ENCODE data around the gene SORBS1.

The SORBS1 gene

DNA sequence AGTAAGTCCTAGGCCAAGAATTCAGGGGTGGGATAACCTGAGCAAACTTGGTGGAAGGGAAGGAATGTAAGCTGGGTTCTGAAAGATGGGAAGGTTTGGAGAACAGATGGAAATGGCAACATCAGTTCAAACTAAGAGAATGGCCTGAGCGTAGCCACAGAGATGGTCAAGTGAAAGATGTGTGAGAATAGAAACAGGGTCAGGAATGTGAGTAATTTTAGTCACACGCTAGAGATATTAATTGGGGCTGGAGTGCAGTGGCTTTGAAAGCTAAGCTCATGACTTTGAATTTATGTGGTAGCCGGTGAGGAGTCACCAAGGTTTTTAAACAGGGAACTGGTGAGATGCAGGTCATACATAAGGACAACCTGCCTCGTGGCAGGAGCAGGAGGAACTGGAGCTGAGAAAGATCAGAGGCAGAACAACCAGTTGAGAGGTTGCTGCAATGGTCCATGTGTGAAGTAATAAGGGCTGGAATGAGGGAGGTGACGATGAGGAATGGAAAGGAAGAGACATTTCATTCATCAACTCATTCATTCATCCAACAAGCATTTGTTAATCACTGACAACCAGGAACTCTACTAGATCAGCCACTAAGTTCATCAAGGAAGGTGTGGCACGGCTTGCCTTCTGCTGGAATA is 12.9 kb upstream of the SORBS1 start:
- TF ChIP-seq ZNF274 (IDR thresholded peaks at IDR 0.05; ENCODE audit: low read depth, low read length), result no peak
- no peak overlapping the region for H3K4me3 ChIP-seq (ENCODE audit: low read length)

- no peak overlapping the region for H3K4me3 ChIP-seq (ENCODE audit: low read length)
- no peak for TF ChIP-seq ZNF274 (IDR thresholded peaks at IDR 0.05; ENCODE audit: low read depth, low read length)
Measured at GRCh38 chr10:95573527-95573926, 12.4 kb upstream of the SORBS1 start.

GRCh38 chr10:95572131-95572820 is 11.1 kb upstream of the SORBS1 start:
- TF ChIP-seq ZNF274 (IDR thresholded peaks at IDR 0.05; ENCODE audit: low read depth, low read length), result no peak

DNA sequence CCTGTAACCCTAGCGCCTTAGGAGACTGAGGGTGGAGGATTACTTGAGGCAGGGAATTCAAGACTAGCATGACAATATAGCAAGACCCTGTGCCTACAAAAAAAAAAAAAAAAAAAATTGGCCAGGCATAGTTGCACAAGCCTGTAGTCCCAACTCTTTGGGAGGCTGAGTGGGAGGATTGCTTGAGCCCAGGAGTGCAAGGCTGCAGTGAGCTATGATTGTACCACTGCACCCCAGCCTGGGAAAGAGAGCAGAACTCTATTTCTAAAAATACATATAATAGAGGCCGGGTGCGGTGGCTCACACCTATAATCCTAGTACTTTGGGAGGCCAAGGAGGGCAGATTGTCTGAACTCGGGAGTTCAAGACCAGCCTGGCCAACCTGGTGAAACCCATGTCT is 10.2 kb upstream of the SORBS1 start:
- H3K4me3 ChIP-seq (ENCODE audit: low read length), result no peak overlapping the region
- TF ChIP-seq ZNF274 (IDR thresholded peaks at IDR 0.05; ENCODE audit: low read depth, low read length), result no peak

More at GRCh38 chr10:95572131-95572820, 11.1 kb upstream of the SORBS1 start:
- no peak overlapping the region for H3K4me3 ChIP-seq (ENCODE audit: low read length)

DNA sequence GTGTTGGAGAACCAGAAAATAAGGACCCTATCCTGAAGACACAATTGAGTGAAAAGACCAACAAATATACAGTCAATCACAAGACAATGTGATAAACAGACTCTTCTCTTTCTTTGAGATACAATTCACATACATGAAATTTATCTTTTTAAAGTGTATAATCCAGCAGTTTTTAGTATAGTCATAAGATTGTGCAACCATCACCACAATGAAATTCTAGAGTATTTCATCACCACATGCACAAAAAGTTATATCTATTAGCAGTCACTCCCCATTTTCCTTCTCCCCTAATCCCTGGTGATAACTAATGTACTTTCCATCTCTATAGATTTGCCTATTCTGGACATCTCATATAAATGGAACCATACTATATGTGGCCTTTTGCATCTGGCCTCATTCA is 8.2 kb upstream of the SORBS1 start:
- TF ChIP-seq ZNF274 (IDR thresholded peaks at IDR 0.05; ENCODE audit: low read depth, low read length), result no peak
- H3K4me3 ChIP-seq (ENCODE audit: low read length), result no peak overlapping the region

DNA sequence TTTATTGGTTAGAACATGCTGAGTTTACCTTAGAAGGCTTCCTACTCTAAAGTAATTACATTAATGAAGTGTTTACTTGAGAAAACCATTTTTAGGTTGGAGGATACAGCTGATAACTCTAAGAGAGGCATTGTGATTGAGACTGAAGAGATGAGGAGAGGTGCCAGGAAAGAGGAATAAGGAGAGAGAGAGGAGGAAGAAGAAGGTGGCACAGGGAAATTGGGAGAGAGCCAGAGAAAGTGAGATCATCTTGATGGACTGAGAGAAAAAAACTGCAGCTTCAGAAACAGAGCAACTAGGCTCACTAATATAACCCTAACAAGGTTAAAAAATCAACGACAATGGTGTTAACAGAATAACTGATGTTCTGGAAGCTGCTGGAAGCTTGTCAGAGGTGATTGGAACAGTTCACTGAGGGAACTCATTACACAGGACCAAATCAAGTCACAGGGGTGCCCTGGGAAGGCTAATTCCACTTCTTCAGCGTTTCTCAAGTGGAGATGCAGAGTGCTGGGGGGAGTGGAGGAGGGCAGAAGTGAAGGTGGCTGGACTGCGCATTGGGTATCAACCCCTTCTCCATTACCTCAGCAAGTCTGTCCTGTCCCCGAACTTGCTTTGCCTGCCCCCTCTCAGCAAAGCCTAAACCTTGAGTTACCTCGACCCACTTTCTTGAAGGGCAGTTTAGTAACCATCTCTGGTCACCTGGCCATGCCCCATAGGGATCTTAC is 6.9 kb upstream of the SORBS1 start:
- no peak overlapping the region for H3K4me3 ChIP-seq (ENCODE audit: low read length)
- no peak for TF ChIP-seq ZNF274 (IDR thresholded peaks at IDR 0.05; ENCODE audit: low read depth, low read length)

GRCh38 chr10:95566136-95566535 is 5.0 kb upstream of the SORBS1 start:
- H3K4me3 ChIP-seq (ENCODE audit: low read length), result no peak overlapping the region
- no peak for TF ChIP-seq ZNF274 (IDR thresholded peaks at IDR 0.05; ENCODE audit: low read depth, low read length)

DNA sequence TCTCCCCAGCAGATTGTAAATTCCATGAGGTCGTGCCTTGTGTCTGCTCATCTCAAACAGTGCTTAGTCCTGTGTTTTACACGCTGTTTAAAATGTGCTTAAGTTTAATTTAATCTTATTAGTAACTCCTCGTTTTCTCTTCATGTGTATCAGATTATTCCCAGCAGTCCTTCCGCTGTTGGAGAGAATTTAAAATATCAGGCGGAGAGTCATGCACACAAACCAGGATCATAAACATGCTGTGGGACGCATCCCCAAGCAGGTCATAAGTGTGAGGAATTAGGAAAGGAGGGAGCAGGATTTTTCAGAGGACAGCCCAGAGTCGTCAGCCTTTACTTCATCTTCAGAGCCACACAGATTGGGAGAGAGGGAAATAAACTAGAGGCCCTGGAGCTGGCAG is 4.2 kb upstream of the SORBS1 start:
- no peak for TF ChIP-seq ZNF274 (IDR thresholded peaks at IDR 0.05; ENCODE audit: low read depth, low read length)
- no peak overlapping the region for H3K4me3 ChIP-seq (ENCODE audit: low read length)

GRCh38 chr10:95564291-95564690 is 3.1 kb upstream of the SORBS1 start:
- no peak for TF ChIP-seq ZNF274 (IDR thresholded peaks at IDR 0.05; ENCODE audit: low read depth, low read length)
- H3K4me3 ChIP-seq (ENCODE audit: low read length), result no peak overlapping the region

DNA sequence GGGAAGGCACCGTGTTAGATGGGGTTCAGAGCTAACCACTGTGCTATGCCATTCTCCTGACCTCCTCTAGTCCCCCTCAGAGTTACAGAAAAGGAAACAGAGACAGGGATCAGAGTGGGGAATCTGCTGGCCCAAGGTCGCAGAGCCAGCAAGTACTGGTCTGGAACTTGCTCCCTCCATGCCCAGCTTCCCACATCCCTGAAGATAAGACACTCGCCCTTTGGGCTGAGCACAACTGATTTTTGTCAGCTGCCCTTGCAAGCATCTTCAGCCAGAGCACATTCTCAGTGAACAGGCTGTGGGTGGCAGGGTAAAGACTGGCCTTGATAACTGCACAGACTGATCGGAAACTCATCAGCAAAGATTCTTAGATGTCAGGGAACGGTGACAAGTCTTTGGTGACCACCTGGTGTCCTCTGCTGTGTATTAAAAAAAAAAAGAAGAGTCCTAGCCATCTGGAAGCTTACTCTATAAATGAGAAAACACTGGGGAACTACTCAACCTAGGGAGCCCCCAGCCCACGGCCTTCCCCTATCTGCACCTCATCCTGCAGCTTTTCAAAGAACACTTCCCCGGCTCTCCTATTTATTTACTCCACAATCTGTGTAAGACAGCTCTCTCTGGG is 1.3 kb upstream of the SORBS1 start:
- no peak for TF ChIP-seq ZNF274 (IDR thresholded peaks at IDR 0.05; ENCODE audit: low read depth, low read length)
- no peak overlapping the region for H3K4me3 ChIP-seq (ENCODE audit: low read length)

DNA sequence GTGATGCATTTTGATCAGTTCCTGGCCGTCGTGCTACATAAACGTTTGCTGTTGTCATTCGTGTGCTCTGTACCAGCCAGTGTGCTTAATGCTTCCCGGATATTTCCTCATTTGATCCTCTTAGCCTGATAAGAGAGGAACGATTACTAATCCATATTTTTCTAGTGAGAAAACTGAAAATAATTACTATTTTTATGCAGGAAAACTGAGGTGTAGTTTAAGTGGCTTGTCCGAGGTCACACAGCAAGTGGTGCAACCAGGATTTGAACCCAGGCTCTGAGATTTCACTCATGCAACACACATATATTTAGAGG is 650 bp upstream of the SORBS1 start:
- peak overlapping the region; percentile 43; the same call in 1 of the 2 replicates for H3K4me3 ChIP-seq (ENCODE audit: low read length)
- no peak for TF ChIP-seq ZNF274 (IDR thresholded peaks at IDR 0.05; ENCODE audit: low read depth, low read length)

GRCh38 chr10:95560278-95561176 is 644 bp downstream of the SORBS1 start:
- no peak for TF ChIP-seq ZNF274 (IDR thresholded peaks at IDR 0.05; ENCODE audit: low read depth, low read length)
- peak overlapping the region; percentile 85 for H3K4me3 ChIP-seq (ENCODE audit: low read length)

DNA sequence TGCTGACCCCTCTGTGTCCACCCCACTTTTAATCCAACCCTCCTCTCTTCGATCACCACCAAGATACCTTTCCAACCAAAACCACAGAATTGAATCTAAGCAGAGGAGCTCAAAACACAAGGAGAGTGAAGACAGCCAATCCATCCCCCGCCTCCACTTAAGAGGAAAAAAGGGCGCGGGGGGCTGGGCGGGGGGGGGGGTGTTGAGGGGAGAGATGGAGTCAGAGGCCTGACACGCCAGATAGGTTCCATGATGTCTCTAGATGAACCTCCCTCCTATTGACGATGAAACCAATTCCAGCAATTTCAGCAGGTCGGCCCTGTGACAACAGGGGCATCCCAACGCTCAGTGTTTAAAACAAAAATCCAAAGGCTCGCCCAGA is 1.3 kb downstream of the SORBS1 start:
- no peak for TF ChIP-seq ZNF274 (IDR thresholded peaks at IDR 0.05; ENCODE audit: low read depth, low read length)
- no peak overlapping the region for H3K4me3 ChIP-seq (ENCODE audit: low read length)

- no peak for TF ChIP-seq ZNF274 (IDR thresholded peaks at IDR 0.05; ENCODE audit: low read depth, low read length)
Measured at GRCh38 chr10:95559471-95559870, 1.7 kb downstream of the SORBS1 start.

More at GRCh38 chr10:95559471-95559870, 1.7 kb downstream of the SORBS1 start:
- H3K4me3 ChIP-seq (ENCODE audit: low read length), result no peak overlapping the region

All from GM08714 (cell line).